ENCODE results near the gene DHRS2. TPM values are rescaled to one million over a fixed set of nuclear protein-coding genes. Genes with fewer than 3 reads are reported as not detected.

Gene DHRS2
- total and polyA plus RNA-seq, 2 of the 13 experiments (the other 11 are each of a cell fraction or from before 2014, with no cell fraction given), result 1,621 to 3,021 TPM

GRCh38 chr14:23640524-23641141 lies 4.5 kb downstream of the DHRS2 start (continued):
- TF ChIP-seq ZNF142 (CRISPR knock-in tag; IDR thresholded peaks at IDR 0.05), result no peak
- no peak for TF ChIP-seq ZNF564 (CRISPR knock-in tag; IDR thresholded peaks at IDR 0.05)
- no peak for TF ChIP-seq ZNF547 (CRISPR knock-in tag; IDR thresholded peaks at IDR 0.05)
- no peak for TF ChIP-seq NR2F6 (IDR thresholded peaks at IDR 0.05)
- no peak for TF ChIP-seq NR2F6 (CRISPR knock-in tag; IDR thresholded peaks at IDR 0.05)
- peak; percentile 88 for TF ChIP-seq RBM22 (optimal IDR thresholded peaks at IDR 0.05; ENCODE audit: low read length)
- TF ChIP-seq CHD4 (IDR thresholded peaks at IDR 0.05; ENCODE audit: borderline replicate concordance, low read length), result no peak
- 0 out of 2 replicates have a peak, but pooled peaks have one; percentile 53 for TF ChIP-seq ZSCAN31 (CRISPR knock-in tag; IDR thresholded peaks at IDR 0.05; ENCODE audit: low read depth)
- no peak for TF ChIP-seq ZNF75D (CRISPR knock-in tag; IDR thresholded peaks at IDR 0.05; ENCODE audit: borderline replicate concordance)
- 0 out of 2 replicates have a peak, but pooled peaks have one; percentile 54 for TF ChIP-seq ZNF205 (CRISPR knock-in tag; IDR thresholded peaks at IDR 0.05)
- TF ChIP-seq FOXA3 (CRISPR knock-in tag; IDR thresholded peaks at IDR 0.05), result no peak
- TF ChIP-seq ZEB1 (IDR thresholded peaks at IDR 0.05; ENCODE audit: insufficient replicate concordance, low read depth), result no peak
- no peak for TF ChIP-seq SUZ12 (IDR thresholded peaks at IDR 0.05; ENCODE audit: low read depth, low read length)
- TF ChIP-seq, protein P1, sequence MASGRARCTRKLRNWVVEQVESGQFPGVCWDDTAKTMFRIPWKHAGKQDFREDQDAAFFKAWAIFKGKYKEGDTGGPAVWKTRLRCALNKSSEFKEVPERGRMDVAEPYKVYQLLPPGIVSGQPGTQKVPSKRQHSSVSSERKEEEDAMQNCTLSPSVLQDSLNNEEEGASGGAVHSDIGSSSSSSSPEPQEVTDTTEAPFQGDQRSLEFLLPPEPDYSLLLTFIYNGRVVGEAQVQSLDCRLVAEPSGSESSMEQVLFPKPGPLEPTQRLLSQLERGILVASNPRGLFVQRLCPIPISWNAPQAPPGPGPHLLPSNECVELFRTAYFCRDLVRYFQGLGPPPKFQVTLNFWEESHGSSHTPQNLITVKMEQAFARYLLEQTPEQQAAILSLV (CRISPR knock-in tag; IDR thresholded peaks at IDR 0.05; ENCODE audit: borderline replicate concordance), result no peak
- peak; percentile 73; the same call in 1 of the 2 replicates for TF ChIP-seq POLR2AphosphoS2 (IDR thresholded peaks at IDR 0.05; ENCODE audit: low read depth, low read length)
- no peak for TF ChIP-seq ZNF232 (CRISPR knock-in tag; IDR thresholded peaks at IDR 0.05; ENCODE audit: borderline replicate concordance)
- no peak for TF ChIP-seq ZNF383 (CRISPR knock-in tag; IDR thresholded peaks at IDR 0.05; ENCODE audit: borderline replicate concordance)
- no peak for TF ChIP-seq RNF2 (conservative IDR thresholded peaks at IDR 0.05; ENCODE audit: low read depth)
- no peak for TF ChIP-seq NRL (CRISPR knock-in tag; IDR thresholded peaks at IDR 0.05; ENCODE audit: borderline replicate concordance)
- TF ChIP-seq KMT2A (CRISPR knock-in tag; IDR thresholded peaks at IDR 0.05), result no peak
- TF ChIP-seq HOXD1 (CRISPR knock-in tag; IDR thresholded peaks at IDR 0.05), result no peak
- TF ChIP-seq, protein P2, sequence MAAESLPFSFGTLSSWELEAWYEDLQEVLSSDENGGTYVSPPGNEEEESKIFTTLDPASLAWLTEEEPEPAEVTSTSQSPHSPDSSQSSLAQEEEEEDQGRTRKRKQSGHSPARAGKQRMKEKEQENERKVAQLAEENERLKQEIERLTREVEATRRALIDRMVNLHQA (CRISPR knock-in tag; IDR thresholded peaks at IDR 0.05), result no peak
- 0 out of 2 replicates have a peak, but pooled peaks have one; percentile 10 for TF ChIP-seq ZNF543 (CRISPR knock-in tag; IDR thresholded peaks at IDR 0.05)

Measured in HepG2 (cell line).